ACC112 (cell line): ENCODE data around the gene ELFN2.

Experiments
- H2AFZ ChIP-seq: fragments of 200-600 bp; sonication (generic); one replicate; pipeline ENCODE4 v1.6.0; 2017; ENCODE audit warnings: antibody characterized with exemption, low read length; ENCODE audit not compliant: unreplicated experiment
- H3K27ac ChIP-seq: fragments of 200-600 bp; sonication (generic); 2 replicates; pipeline ENCODE4 v1.5.1; 2014; ENCODE audit warnings: low read depth, mild to moderate bottlenecking, antibody characterized with exemption, low read length, moderate library complexity
- H3K27me3 ChIP-seq: fragments of 200-600 bp; sonication (generic); 2 replicates; pipeline ENCODE4 v1.6.1; 2014; ENCODE audit warnings: mild to moderate bottlenecking, antibody characterized with exemption, low read length, moderate library complexity, mixed read lengths; ENCODE audit not compliant: insufficient read depth
- H3K36me3 ChIP-seq: fragments of 200-600 bp; sonication (generic); 2 replicates; pipeline ENCODE4 v1.6.1; 2016; ENCODE audit warnings: mild to moderate bottlenecking, antibody characterized with exemption, low read length, moderate library complexity, mixed read lengths; ENCODE audit not compliant: insufficient read depth
- H3K4me1 ChIP-seq: fragments of 200-600 bp; sonication (generic); one replicate; pipeline ENCODE4 v1.6.1; 2016; ENCODE audit warnings: low read length, mixed read lengths; ENCODE audit not compliant: insufficient read depth, unreplicated experiment, control insufficient read depth
- H3K4me3 ChIP-seq: fragments of 200-600 bp; sonication (generic); 2 replicates; pipeline ENCODE4 v1.5.1; 2014; ENCODE audit warnings: mild to moderate bottlenecking, low read depth, low read length
- H3K79me2 ChIP-seq: fragments of 200-600 bp; sonication (generic); one replicate; pipeline ENCODE4 v1.6.0; 2016; ENCODE audit warnings: low read length; ENCODE audit not compliant: control insufficient read depth, unreplicated experiment, insufficient read depth

ELFN2 gene

GRCh38 chr22:37454857-37455686 lies 27.8 kb upstream of the ELFN2 start:
- Histone ChIP-seq H3K36me3 (no peaks in the 10 kb centered on the region), H3K4me1 (peaks cover 28% of the 10 kb centered on the region), H3K79me2 (no peaks in the 10 kb centered on the region), H3K4me3 (peak overlapping the region; percentile 54), H3K27ac (peak overlapping the region; percentile 94), H2AFZ (peak overlapping the region; percentile 5), H3K27me3 (no peaks in the 10 kb centered on the region)

- Histone ChIP-seq H3K79me2 (no peaks in the 10 kb centered on the region), H2AFZ (no peak overlapping the region), H3K36me3 (no peaks in the 10 kb centered on the region), H3K4me3 (no peak overlapping the region), H3K27me3 (no peaks in the 10 kb centered on the region), H3K4me1 (peaks cover 28% of the 10 kb centered on the region), H3K27ac (peak overlapping the region; percentile 94; the same call in 1 of the 2 replicates)
These were observed 26.4 kb upstream of the ELFN2 start for GRCh38 chr22:37453696-37454095.

DNA sequence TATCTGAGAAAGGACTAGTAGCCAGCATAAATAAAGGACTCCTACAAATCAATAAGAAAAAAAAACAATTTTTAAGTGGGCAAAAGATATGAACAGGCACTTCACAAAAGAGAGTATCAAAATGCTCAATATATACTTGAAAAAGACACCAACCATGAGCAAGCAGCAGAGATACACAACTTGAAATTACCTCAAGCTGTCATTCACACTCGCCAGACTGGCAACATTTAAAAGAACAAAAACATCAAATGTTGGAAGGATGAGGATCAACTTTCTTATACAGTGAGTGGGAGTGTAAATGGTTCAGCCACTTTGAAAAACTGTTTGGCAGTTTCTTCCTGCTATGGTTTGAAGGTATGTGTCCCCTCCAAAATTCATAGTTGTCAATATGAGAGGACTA lies 23.9 kb upstream of the ELFN2 start:
- Histone ChIP-seq H2AFZ (no peak overlapping the region), H3K79me2 (no peaks in the 10 kb centered on the region), H3K36me3 (no peaks in the 10 kb centered on the region), H3K4me1 (peaks cover 23% of the 10 kb centered on the region), H3K27ac (no peak overlapping the region), H3K27me3 (no peaks in the 10 kb centered on the region), H3K4me3 (no peak overlapping the region)

DNA sequence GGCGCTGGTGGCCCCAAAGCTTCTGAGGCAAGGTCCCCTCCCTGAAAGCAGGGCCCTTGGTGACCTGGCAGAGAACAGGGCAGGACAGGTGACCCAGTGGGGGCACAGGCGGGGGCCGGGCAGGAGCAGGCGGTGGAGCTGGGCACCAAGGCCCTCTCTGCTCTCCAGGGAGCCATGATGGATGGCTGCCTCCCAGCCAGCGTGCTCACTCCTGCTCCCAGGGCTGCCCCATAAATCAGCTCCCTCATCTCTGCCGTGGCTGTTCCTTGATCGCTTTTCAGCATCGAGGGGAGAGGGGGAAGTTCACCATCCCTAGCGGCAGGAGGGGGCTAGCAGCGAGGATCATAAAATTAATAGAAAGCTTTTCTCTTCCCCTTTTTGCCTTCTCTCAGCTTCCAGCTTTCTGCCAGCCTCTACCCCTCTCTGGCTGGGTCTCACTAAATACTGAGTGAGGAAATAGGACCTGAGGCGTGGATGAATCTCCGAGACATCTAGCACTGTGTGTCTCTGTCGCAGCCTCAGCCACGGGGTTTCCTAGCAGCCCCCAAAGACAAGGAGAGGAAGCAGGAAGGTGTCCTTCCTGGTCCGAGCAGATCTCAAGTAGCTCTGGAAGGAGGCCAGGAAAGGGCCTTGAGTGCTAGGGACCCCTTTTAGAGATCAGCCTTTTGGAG lies 22.2 kb upstream of the ELFN2 start:
- Histone ChIP-seq H3K36me3 (no peaks in the 10 kb centered on the region), H3K27me3 (no peaks in the 10 kb centered on the region), H3K4me3 (no peak overlapping the region), H3K27ac (no peak overlapping the region), H2AFZ (no peak overlapping the region), H3K79me2 (no peaks in the 10 kb centered on the region), H3K4me1 (peaks cover 7% of the 10 kb centered on the region)

GRCh38 chr22:37448516-37449127 lies 21.3 kb upstream of the ELFN2 start:
- no peaks in the 10 kb centered on the region for H3K4me1 ChIP-seq
- H3K27me3 ChIP-seq, result no peaks in the 10 kb centered on the region
- H3K36me3 ChIP-seq, result no peaks in the 10 kb centered on the region
- H3K4me3 ChIP-seq, result no peak overlapping the region
- no peak overlapping the region for H2AFZ ChIP-seq
- H3K79me2 ChIP-seq, result no peaks in the 10 kb centered on the region
- no peak overlapping the region for H3K27ac ChIP-seq

GRCh38 chr22:37445501-37445900 lies 18.2 kb upstream of the ELFN2 start:
- Histone ChIP-seq H3K4me3 (no peak overlapping the region), H2AFZ (no peak overlapping the region), H3K27ac (no peak overlapping the region), H3K27me3 (no peaks in the 10 kb centered on the region), H3K79me2 (no peaks in the 10 kb centered on the region), H3K4me1 (peaks cover 4% of the 10 kb centered on the region), H3K36me3 (no peaks in the 10 kb centered on the region)

GRCh38 chr22:37443977-37444376 lies 16.7 kb upstream of the ELFN2 start:
- Histone ChIP-seq H3K4me3 (no peak overlapping the region), H2AFZ (no peak overlapping the region)

GRCh38 chr22:37443086-37443485 lies 15.8 kb upstream of the ELFN2 start:
- Histone ChIP-seq H3K36me3 (no peaks in the 10 kb centered on the region), H3K4me1 (peaks cover 4% of the 10 kb centered on the region), H3K27me3 (no peaks in the 10 kb centered on the region), H3K4me3 (no peak overlapping the region), H2AFZ (no peak overlapping the region), H3K27ac (no peak overlapping the region), H3K79me2 (no peaks in the 10 kb centered on the region)

More at GRCh38 chr22:37443977-37444376, 16.7 kb upstream of the ELFN2 start:
- peaks cover 4% of the 10 kb centered on the region for H3K4me1 ChIP-seq
- H3K36me3 ChIP-seq, result no peaks in the 10 kb centered on the region
- H3K27ac ChIP-seq, result no peak overlapping the region
- no peaks in the 10 kb centered on the region for H3K27me3 ChIP-seq
- H3K79me2 ChIP-seq, result no peaks in the 10 kb centered on the region

- Histone ChIP-seq H3K27ac (no peak overlapping the region), H3K79me2 (no peaks in the 10 kb centered on the region), H3K4me3 (no peak overlapping the region)
These were observed 15.3 kb upstream of the ELFN2 start for GRCh38 chr22:37442537-37442936.

DNA sequence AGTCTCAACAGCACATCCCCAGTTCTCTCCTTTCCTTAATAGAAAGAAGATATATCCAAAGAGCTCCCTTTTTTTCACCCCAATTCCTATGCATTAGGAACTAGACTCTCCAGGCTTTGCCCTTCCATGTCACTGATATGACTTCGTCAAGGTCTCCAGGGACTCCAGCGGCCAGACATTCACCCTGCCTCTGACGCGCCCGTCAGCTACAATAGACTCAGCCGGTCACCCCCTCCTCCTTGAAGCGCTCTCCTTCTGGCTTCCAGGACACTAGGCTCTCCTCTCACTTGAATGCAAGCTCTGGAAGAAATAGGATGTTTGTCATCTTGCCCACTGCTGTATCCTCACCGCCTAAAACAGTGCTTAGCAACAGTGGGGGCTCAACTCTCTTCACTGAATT lies 14.9 kb upstream of the ELFN2 start:
- Histone ChIP-seq H2AFZ (no peak overlapping the region), H3K4me1 (peaks cover 4% of the 10 kb centered on the region), H3K79me2 (no peaks in the 10 kb centered on the region)

More at GRCh38 chr22:37442537-37442936, 15.3 kb upstream of the ELFN2 start:
- peaks cover 4% of the 10 kb centered on the region for H3K4me1 ChIP-seq
- H3K27me3 ChIP-seq, result no peaks in the 10 kb centered on the region
- no peak overlapping the region for H2AFZ ChIP-seq
- H3K36me3 ChIP-seq, result no peaks in the 10 kb centered on the region

More for the DNA sequence above, 14.9 kb upstream of the ELFN2 start:
- Histone ChIP-seq H3K36me3 (no peaks in the 10 kb centered on the region), H3K4me3 (no peak overlapping the region), H3K27ac (no peak overlapping the region), H3K27me3 (no peaks in the 10 kb centered on the region)
